Hindlimb muscle (tissue), 1 donor: ENCODE measurements around the gene PROX2. TPM values are rescaled to one million over a fixed set of nuclear protein-coding genes. Genes with fewer than 3 reads are reported as not detected.

ENCODE experiments used
- DNase-seq: peaks from one replicate; pipeline ENCODE4 v3.0.0-alpha.2; 2013
- polyA plus RNA-seq: library from polyadenylated mRNA; unstranded; fragments of 120-200 nt; gene quantifications from one replicate; pipeline ENCODE4 v1.2.1, GENCODE V29; 2013; ENCODE audit not compliant: insufficient read length

PROX2 gene
- 0.71 TPM for polyA plus RNA-seq

- no peak for DNase-seq
These were observed at the start of gene PROX2 for GRCh38 chr14:74875941-74876913. PROX2 (minus strand) TSS chr14:74876145; CDS start chr14:74863834, 12,311 bp downstream.

- no peak for DNase-seq
These were observed 48.1 kb upstream of the PROX2 start for GRCh38 chr14:74924061-74924460.

GRCh38 chr14:74922752-74923401, 46.9 kb upstream of the PROX2 start, which contains the start of gene RPS6KL1:
RPS6KL1 (minus strand) TSS chr14:74923260; CDS start chr14:74921541, 1,719 bp downstream.
- peak; percentile 72 for DNase-seq

GRCh38 chr14:74921987-74922751, 46.2 kb upstream of the PROX2 start:
- DNase-seq, result no peak

- no peak for DNase-seq
These were observed 45.2 kb upstream of the PROX2 start for GRCh38 chr14:74921053-74921620.

- DNase-seq, result no peak
These were observed 44.3 kb upstream of the PROX2 start for GRCh38 chr14:74920281-74920680.

GRCh38 chr14:74919421-74920165, 43.6 kb upstream of the PROX2 start:
- DNase-seq, result no peak

GRCh38 chr14:74918380-74918779, 42.4 kb upstream of the PROX2 start:
- no peak for DNase-seq

GRCh38 chr14:74917646-74918081, 41.7 kb upstream of the PROX2 start:
- DNase-seq, result peak; percentile 67

- DNase-seq, result no peak
These were observed 41.2 kb upstream of the PROX2 start for GRCh38 chr14:74917178-74917543.

- DNase-seq, result no peak
These were observed 39.9 kb upstream of the PROX2 start for GRCh38 chr14:74915826-74916225.

GRCh38 chr14:74915426-74915825, 39.5 kb upstream of the PROX2 start:
- no peak for DNase-seq

- peak; percentile 88 for DNase-seq
These were observed 38.1 kb upstream of the PROX2 start for GRCh38 chr14:74913986-74914573.

- no peak for DNase-seq
These were observed 37.5 kb upstream of the PROX2 start for GRCh38 chr14:74913393-74913910.

- DNase-seq, result no peak
These were observed 36.9 kb upstream of the PROX2 start for GRCh38 chr14:74912801-74913200.

- no peak for DNase-seq
These were observed 36.2 kb upstream of the PROX2 start for GRCh38 chr14:74912111-74912510.

- DNase-seq, result no peak
These were observed 35.8 kb upstream of the PROX2 start for GRCh38 chr14:74911704-74912103.

- no peak for DNase-seq
These were observed 35.3 kb upstream of the PROX2 start for GRCh38 chr14:74911221-74911620.

- DNase-seq, result no peak
These were observed 34.6 kb upstream of the PROX2 start for GRCh38 chr14:74910556-74910955.

- DNase-seq, result no peak
These were observed 34.0 kb upstream of the PROX2 start for GRCh38 chr14:74909911-74910310.

GRCh38 chr14:74909501-74909900, 33.6 kb upstream of the PROX2 start:
- DNase-seq, result no peak
